ENCODE data around the gene MAP2K5. TPM values are rescaled to one million over a fixed set of nuclear protein-coding genes. Genes with fewer than 3 reads are reported as not detected.

The MAP2K5 gene
- total RNA-seq, 4 donors from 2014 or later, result 3.6 to 27.1 (median 18.6) TPM

DNA sequence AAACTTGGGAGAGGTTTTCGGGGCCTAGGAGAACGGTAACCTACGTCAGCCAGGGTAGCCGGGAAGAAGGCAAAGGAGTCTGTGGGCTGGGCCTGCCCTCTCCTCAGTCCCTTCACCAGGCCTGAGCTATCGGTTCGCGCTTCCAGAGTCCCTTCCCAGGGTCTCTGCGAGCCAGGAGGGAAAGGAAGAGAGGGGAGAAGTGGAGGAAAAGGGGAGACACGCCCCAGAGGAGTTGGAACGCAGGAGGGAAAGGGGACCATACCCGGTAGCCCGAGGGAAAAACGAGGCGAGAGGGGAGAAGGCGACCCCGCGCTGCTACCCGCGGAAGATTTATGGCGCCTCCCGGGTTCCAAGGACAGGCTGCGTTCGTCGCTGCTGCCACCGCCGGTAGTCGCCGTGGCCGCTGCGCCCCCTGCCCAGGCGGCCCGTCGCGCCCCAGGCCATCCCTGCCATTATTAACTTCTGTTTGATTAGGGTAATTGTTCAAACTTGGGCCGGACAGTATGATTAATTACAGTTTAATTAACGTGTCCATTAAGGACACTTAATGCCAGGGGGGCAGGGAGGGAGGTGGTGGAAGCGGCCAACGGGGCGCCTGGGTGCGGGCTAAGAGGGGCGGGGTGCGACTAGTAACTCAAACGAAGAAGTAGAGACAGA lies 279.4 kb downstream of the MAP2K5 start:
- DNase-seq, result no peak
- H3K27me3 ChIP-seq, result peaks cover 32 to 70% of the 10 kb centered on the region in 2 donors
- no peaks in the 10 kb centered on the region for H3K9me3 ChIP-seq
- H3K4me1 ChIP-seq, result peaks cover 0 to 11% of the 10 kb centered on the region in 2 donors
- H3K4me3 ChIP-seq, result no peak overlapping the region
- intact Hi-C loops (cut with DNase I; ENCODE audit: low total_unique reads), result no loop called here
- no peak for TF ChIP-seq CTCF (IDR thresholded peaks at IDR 0.05)
- TF ChIP-seq POLR2A (IDR thresholded peaks at IDR 0.05), result no peak
- H3K36me3 ChIP-seq, result no peaks in the 10 kb centered on the region
- no peak overlapping the region for H3K27ac ChIP-seq

DNA sequence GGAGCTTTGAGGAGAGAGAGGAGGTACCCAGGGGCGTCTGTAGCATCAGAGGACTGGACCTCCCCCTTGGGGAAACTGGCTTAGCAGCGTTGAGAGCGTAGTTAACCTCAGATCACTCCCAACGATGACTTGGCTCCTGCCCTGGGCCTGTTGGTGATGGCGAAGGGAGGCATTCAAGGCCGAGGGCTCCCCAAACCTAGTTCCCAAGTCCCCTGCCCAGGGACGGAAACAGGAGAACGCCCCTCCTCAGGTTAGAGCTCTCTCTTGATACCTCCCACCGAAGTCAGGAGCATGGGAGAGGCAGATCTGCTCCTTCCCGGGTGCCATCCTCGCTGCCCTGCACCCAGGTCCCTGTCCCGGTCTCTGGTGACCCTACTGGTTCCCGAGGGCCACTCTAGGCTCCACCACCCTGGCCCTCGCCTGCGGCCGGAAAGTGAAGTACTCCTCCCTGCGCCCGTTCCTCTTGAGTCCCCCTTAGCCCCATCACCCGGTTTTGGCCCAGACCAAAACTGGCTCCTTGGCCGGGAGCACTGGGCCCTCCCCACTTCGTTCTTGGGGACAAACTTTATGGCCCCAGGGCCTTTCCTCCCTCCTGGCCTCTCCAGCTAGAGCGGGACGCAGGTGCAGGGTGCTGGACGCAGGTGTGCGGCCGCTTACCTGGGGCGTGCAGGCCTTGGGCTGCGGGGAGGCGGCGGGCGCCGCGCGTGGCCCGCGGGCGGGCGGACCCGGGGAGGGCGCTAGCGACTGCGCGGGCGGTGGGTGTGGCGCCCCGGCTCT lies 280.2 kb downstream of the MAP2K5 start:
- intact Hi-C loops (cut with DNase I; ENCODE audit: low total_unique reads), result no loop called here
- DNase-seq, result no peak
- H3K4me1 ChIP-seq, result peaks cover 0 to 11% of the 10 kb centered on the region in 2 donors

DNA sequence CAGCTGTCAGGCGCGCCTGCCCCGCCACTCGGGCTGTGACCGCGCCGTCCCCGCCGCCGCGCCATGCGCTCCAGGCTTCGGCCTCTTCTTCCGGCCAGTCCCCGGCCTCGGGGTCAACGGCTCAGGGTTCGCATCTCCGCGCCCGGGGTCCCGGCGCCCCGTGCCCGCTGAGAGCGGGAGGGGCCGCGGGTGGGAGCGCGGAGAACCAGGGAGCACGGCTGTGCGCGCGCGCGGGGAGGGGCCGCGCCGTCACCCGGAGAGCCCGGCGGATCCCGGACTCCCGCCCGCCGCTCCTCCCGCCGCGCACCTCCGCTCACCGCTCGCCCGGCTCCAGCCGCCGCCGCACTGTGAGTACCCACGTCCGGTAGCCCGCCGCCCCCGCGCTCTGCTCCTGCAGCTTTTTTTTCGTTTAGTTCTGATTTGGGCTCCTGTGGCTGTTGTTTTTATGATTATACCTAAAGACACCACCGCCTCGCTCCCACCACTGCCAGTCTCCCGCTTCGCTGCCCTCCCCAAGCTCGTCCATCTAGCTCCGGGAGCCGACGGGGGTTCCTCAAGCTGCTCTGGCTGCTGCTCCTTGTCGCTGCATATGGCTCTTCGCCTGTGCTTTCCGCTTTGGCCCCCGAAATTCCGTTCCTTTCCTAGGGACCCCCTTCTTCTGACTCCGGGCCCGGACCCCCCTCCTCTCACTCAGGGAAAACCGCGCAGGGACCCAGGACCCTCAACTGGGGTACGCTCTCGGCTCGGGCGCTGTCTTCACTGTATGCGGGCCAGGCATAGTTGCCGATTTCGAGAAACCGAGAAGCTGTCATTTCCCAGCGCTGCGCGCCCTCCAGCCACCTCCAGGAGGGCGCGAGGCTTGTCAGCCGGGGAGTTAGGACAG lies 281.1 kb downstream of the MAP2K5 start:
- H3K27me3 ChIP-seq, result peaks cover 45 to 73% of the 10 kb centered on the region in 2 donors
- no peaks in the 10 kb centered on the region for H3K36me3 ChIP-seq
- no peak overlapping the region for H3K4me3 ChIP-seq
- H3K9me3 ChIP-seq, result no peaks in the 10 kb centered on the region
- no peak overlapping the region for H3K27ac ChIP-seq
- intact Hi-C loops (cut with DNase I; ENCODE audit: low total_unique reads), result no loop called here
- DNase-seq, result no peak
- TF ChIP-seq CTCF (IDR thresholded peaks at IDR 0.05), result no peak
- no peak for TF ChIP-seq POLR2A (IDR thresholded peaks at IDR 0.05)
- peaks cover 0 to 18% of the 10 kb centered on the region in 2 donors for H3K4me1 ChIP-seq

More for the DNA sequence above, 280.2 kb downstream of the MAP2K5 start:
- Histone ChIP-seq H3K27ac (no peak overlapping the region), H3K36me3 (no peaks in the 10 kb centered on the region), H3K4me3 (no peak overlapping the region), H3K27me3 (peaks cover 39 to 71% of the 10 kb centered on the region in 2 donors), H3K9me3 (no peaks in the 10 kb centered on the region)
- no peak for TF ChIP-seq POLR2A (IDR thresholded peaks at IDR 0.05)
- no peak for TF ChIP-seq CTCF (IDR thresholded peaks at IDR 0.05)

DNA sequence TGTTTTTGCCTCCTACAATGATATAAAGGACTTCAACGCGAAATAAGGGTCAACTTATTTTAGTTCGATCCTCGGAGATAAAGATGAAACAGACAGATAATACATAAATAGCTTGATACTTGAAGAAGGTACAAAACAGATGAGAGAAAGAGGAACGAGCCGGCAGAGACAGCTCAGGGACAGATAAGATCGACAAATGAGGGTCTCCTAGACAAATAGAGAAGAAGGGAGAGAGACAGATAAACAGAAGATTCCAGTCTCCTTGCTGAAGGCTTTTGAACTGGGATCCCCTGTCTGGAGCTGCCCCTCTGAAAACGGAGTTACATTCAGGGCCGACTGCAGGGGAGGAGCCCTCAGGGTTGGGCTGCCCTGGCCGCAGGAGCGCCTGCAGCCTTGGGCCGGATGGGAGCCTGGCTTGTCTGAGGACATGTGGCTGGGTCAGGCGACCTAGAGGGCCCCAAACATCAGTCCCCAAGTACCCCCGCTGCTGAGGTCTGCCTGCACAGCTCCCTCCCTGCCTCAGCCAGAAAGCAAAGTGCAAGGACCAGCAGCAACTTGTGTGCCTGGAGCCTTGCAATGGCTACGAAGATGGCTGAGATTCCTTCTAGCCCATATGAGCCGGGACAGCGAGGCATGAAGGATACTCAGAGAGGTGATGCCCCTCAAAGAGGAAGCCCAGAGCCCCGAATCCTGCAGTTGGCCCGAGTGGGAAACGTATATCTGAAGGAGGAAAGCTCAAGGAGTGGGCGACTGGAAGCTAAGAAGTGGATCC lies 281.9 kb downstream of the MAP2K5 start:
- Histone ChIP-seq H3K36me3 (no peaks in the 10 kb centered on the region), H3K27ac (no peak overlapping the region), H3K4me3 (no peak overlapping the region), H3K4me1 (peaks cover 0 to 24% of the 10 kb centered on the region in 2 donors), H3K9me3 (no peaks in the 10 kb centered on the region), H3K27me3 (peaks cover 51 to 78% of the 10 kb centered on the region in 2 donors)
- intact Hi-C loops (cut with DNase I; ENCODE audit: low total_unique reads), result no loop called here
- no peak for DNase-seq
- TF ChIP-seq POLR2A (IDR thresholded peaks at IDR 0.05) (no peak), CTCF (IDR thresholded peaks at IDR 0.05) (no peak)

Data from uterus (tissue), 4 donors.